GM21576 (cell line): ENCODE results near the gene CALB2.
"Not testable (repeated sequence)": the region's sequence is repeated elsewhere in the genome, so short reads cannot be mapped to it uniquely, and the experiment has no call there.

ENCODE experiments used
- ATAC-seq: cut with Tn5 transposase; IDR thresholded peaks from one replicate; pipeline ENCODE4 v1.9.1; 2021; ENCODE audit warnings: mild to moderate bottlenecking, moderate library complexity; ENCODE audit not compliant: unreplicated experiment

Gene CALB2

GRCh38 chr16:71352466-71352865, 6.1 kb upstream of the CALB2 start:
- ATAC-seq = no peak

DNA sequence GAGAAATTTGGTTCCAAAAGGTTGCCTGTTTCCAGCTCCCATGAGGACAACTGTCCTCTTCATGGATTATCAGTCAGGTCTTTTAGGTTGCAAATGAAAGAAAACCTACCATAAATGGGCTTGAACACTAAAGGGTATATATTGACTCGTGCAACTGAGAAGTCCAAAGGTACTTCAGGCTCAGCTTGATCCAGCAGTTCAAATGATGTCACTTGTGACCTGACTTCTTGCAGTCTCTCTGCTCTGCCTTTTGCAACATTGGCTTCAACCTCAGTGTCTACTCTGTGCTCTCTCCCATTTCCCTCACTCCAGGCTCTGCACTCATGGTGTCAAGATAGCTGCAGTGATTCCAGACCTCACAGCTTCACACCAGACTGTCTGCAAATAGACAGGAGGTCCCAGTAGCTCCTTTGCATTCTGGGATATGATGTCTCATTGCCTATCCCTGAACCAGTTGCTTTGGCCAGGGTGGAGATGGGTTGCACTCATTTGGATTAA, 5.5 kb upstream of the CALB2 start:
- no peak for ATAC-seq

- ATAC-seq = no peak
These were observed 4.8 kb upstream of the CALB2 start for GRCh38 chr16:71353736-71354135.

GRCh38 chr16:71354156-71354555, 4.4 kb upstream of the CALB2 start:
- no peak for ATAC-seq

- no peak for ATAC-seq
These were observed 2.3 kb upstream of the CALB2 start for GRCh38 chr16:71356051-71356740.

- ATAC-seq = not testable (repeated sequence)
These were observed 1.6 kb upstream of the CALB2 start for GRCh38 chr16:71356936-71357335.

DNA sequence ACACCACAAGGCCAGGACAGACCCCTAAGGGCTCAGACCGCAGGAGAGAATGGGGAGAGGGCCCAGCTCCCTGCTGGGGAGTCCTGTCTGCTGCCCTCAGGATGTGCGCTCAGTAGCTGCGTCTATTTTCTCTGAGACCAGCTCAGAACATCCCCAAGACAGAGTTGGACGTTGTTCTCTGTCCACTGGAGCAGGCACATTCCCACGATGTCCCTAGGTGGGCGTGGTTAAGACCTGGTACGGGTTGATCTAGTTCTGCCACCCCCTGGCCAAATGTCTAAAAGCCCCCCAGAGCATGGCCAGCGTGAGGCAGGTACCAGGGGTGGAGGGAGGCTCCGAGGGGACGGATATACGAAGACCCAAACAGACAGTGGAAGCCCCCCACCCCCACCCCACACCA, 842 bp upstream of the CALB2 start:
- no peak for ATAC-seq

GRCh38 chr16:71359431-71359830, 908 bp downstream of the CALB2 start:
- no peak for ATAC-seq

DNA sequence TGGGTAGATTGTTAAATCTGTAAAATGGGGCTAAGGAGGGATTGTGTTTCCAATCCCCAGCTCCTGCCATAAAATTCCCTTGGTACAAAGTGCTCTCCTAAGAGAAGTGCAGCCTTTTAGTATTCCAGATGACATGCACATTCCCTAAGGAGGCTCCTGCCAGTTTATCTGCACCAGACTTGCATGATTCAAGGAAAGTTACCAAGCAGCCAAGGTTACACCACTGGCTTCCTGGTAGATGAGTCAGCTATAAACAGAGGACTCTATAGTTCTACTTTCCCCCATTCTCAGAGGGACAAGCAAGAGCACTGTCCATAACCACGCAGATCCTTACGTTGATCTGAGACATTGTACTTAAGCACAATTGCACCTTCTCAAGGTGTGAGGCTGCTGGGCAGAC, 1.9 kb downstream of the CALB2 start:
- no peak for ATAC-seq

DNA sequence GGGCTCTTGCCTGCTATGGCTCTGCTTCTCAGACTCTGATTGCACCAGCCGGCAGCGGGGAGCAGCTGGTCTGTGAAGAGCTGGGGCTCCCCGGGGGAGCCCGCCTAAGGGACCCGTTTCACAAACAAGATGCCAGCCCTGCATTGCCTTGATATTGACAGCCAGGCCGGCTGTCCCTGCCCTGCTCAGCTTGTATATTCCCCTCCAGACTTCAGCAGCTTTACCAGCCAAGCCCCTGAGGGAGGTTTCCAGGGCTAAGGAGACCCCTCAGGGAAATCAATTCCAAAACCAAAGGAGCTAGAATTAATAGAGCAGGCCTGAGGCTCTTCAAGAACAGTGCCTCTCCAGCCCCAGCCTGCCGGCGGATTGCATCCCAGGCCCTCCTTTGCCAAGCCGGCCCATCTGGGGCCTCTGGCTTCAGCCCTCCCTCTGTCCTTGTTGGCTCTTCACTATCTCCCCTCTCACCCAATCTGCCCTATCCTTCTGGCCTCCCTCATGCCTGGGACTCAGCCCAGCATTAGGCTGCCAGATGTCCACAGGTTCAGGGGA, 5.7 kb downstream of the CALB2 start:
- ATAC-seq = no peak

DNA sequence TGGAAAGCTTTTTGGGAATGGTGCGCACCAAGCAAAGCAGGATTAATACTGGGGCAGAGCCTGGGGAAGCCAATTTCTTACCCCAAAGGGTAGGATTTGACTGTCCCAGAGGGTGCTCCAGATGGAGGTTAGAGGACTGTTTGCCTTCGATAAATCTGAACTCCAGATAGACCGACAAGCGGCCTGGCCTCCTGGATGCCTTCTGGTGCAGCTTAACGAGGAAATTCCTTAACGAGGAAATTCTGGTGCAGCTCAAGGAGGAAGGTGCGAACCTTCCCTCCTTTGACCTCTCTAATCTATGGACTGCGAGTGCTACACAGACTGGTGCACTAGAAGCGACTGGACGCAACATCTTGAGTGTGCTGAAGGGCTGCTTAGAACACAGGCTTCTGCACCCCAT, 6.5 kb downstream of the CALB2 start:
- ATAC-seq = no peak

GRCh38 chr16:71367241-71367976, 8.9 kb downstream of the CALB2 start:
- no peak for ATAC-seq

- no peak for ATAC-seq
These were observed 10.4 kb downstream of the CALB2 start for GRCh38 chr16:71368958-71369357.

- no peak for ATAC-seq
These were observed 11.0 kb downstream of the CALB2 start for GRCh38 chr16:71369494-71369893.

DNA sequence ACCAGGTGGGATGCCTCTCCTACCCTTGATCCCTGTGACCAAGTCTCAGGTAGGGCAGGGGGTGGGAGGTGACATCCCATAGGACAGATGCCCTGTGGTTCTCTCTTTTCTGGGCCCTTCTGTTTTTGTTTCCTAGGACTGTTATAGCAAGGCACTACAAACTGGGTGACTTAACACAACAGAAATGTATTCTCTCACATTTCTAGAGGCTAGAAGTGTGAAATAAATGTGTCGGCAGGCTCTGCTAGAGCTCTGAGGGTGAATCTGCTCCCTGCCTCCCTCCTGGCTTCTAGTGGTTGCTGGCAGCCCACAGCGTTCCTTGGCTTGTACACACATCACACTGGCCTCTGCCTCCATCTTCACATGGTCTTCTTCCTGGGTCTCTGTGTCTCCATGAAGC, 12.7 kb downstream of the CALB2 start:
- no peak for ATAC-seq

DNA sequence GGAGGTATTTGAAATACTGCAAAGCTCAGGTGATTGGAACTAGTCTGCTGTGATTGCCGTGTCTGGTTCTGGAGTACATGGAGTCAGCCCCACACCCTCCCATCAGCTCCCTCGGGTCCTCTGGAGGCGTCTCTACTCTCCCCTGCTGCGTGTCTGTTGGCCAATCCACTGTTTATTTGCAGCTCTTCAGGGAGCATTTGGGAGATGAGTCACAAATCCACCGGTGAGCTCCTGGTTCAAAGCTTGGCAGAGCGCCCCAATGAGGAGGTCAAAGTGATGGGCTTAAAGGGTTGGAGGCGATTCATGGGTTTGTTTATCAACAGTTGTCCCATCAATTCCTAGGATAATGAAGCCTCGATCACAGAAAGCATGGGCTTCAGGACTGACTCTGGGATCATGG, 14.6 kb downstream of the CALB2 start:
- no peak for ATAC-seq

DNA sequence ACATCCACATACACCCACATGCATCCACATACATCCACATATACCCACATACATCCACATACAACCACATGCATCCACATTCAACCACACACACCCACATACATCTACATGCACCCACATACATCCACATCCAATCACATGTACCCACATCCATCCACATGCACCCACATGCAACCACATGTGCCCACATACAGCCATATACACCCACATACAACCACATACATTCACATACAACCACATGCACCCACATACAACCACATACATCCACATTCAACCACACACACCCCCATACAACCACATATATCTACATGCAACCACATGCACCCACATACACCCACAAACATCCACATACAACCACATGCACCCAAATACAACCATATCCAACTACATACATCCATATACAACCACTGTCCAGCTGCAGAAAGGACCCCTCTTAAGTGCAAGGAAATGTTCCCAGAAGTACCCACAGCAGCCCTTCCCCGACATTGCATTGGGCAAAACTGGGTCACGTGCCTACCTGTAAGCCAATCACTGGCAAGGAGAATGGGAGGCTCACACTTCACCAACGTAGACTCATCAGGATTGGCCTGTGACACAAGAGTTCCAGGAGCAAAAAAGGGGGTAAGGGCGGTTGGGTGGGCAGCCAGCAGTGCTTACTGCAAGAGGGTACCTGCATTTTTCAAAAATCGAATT, 18.1 kb downstream of the CALB2 start:
- no peak for ATAC-seq

DNA sequence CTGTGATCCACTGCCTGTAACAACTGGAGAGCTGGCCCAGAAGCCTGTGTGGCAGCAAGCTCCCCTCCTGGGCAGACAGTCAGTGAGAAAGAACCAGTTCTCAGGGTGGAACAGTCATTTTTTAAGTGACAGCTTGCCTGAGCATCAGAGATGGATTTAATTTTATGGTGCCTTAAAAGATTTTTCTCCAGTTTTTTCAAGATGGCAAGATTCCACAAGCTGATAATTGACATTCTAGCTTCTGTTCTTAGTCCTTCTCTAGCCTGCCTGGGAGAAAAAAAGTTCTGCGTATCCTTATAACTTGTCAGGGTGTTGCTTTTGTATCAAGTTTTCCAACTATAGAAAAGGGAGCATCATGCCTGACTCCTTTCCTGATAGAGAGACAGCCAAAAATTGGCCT, 21.2 kb downstream of the CALB2 start:
- no peak for ATAC-seq

GRCh38 chr16:71380831-71381230, 22.3 kb downstream of the CALB2 start:
- ATAC-seq = no peak

DNA sequence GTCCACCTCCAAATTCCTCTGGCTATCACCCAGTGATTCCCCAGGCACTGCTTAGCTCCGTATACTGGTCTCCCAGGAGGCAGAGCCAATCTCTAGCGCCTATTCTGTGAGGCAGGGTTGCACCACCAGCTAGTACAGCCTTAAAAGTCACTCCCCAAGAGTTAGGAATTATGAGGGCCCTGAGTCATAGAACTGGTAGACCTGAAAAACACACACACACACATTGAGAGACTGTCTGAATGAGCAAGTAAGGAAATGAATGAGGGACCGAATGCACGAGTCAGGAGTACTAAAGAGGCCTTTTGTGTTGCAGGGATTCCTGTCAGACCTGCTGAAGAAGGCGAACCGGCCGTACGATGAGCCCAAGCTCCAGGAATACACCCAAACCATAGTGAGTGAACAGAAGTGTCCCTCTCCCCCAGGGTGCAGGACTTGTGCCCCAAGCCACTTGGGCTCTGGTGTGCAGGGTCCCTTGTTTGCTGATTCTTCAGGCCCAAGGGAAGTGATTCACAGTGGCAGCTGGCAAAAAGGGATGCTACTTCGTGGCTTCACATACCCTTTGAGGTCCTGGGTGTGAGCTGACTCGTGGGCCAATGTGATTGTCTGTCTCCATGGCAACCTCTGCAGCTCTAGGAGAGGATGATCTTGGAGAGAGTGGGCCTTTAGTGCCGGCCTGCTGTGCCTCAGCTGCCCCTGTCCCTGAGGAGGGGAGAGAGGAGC, 24.7 kb downstream of the CALB2 start:
- no peak for ATAC-seq
